ENCODE results near the gene RAB25.

DNA sequence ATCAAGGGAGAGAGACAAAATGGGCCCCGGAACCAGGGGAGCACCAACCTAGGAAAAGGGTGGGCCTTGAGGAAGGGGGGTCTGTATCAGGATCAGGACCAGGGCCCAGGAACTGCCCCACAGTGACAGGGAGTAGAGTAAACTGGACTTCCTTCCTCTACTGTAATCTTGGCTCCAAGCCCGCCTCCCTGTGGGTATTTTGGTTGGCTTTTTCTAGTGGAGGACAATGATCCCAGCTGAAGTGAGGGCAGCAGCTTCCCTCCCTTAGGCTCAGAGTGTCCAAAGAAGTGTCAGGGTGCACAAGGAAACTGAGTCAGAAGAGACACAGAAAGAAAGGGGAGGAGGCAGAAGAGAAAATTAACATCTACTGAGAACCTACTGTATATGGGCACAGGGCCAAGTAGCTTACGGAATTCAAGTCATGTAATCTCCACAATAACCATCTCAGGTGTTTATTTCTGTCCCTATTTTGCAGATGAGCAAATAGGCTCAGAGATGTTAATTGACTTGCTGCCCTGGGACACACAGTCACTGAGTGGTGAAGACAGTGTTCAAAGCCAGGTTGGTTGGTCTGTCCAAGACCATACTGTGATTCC lies 12.2 kb upstream of the RAB25 start:
- TF ChIP-seq EZH2 (IDR thresholded peaks at IDR 0.05; ENCODE audit: low read length, unreplicated experiment), result no peak
- no peak for TF ChIP-seq CTCF (conservative IDR thresholded peaks at IDR 0.05; ENCODE audit: low read depth, low read length)

Data from PC-3 (cell line).